Measurements from ENCODE around the gene STXBP6.

Gene STXBP6

DNA sequence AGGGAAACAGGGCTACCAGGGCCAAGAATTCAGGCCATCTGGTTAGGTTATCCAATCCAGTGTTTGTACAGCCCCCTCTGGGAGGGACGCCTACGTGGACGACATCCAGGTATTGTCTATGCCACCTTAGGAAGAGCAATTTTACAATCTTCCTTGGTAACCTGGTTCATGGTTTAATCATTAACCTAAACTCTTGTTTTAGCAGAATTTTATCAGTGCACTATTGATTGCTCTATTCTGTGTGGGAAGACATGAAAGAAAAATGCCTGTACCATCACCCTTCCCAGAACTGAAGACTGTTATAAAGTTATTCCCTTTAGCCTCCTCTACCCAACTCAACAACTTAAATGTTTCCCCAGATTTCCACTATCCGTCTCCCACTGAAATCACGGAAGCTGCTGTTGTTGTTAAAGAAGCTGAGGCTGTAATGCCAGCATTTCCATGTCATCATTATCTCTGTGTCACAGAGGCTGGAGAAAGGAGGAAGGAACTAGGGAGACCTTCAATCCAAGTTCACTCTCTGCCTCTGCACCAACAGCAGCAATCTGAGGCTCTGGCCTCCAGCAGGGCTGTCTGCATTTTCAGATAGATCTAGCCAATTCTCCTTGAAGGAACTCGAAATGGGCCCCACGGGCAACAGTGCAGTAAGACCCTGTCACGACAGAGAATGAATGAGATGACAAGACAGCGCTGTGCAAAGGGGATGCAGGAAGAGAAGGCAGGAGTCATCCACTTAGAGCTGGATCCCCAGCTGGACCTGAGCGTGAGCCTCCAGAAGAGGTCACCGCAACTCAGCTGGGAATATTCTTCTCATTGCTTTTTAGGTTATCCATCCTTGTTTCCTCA, 232.5 kb downstream of the STXBP6 start:
- no peak for TF ChIP-seq CTCF (IDR thresholded peaks at IDR 0.05; ENCODE audit: borderline replicate concordance, insufficient read depth, low read depth, low read length)
- no peak overlapping the region for H3K4me3 ChIP-seq (ENCODE audit: low read depth, low read length)

DNA sequence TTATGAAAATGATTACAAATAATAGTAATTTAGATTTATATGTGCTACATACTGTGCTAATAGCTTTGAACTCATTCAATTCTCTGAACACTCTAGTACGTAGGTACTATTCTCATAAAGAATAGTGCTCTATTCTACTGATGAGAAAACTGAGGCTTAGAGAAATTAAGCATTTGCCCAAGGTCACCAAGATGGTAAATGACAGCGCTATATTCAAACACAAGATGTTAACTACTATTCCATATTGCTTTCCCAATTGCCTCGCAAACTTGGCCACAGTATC, 233.1 kb downstream of the STXBP6 start:
- no peak for TF ChIP-seq CTCF (IDR thresholded peaks at IDR 0.05; ENCODE audit: borderline replicate concordance, insufficient read depth, low read depth, low read length)
- H3K4me3 ChIP-seq (ENCODE audit: low read depth, low read length) = no peak overlapping the region

- no peak overlapping the region for H3K4me3 ChIP-seq (ENCODE audit: low read depth, low read length)
- no peak for TF ChIP-seq CTCF (IDR thresholded peaks at IDR 0.05; ENCODE audit: borderline replicate concordance, insufficient read depth, low read depth, low read length)
These were observed 233.7 kb downstream of the STXBP6 start for GRCh38 chr14:24816011-24816928.

DNA sequence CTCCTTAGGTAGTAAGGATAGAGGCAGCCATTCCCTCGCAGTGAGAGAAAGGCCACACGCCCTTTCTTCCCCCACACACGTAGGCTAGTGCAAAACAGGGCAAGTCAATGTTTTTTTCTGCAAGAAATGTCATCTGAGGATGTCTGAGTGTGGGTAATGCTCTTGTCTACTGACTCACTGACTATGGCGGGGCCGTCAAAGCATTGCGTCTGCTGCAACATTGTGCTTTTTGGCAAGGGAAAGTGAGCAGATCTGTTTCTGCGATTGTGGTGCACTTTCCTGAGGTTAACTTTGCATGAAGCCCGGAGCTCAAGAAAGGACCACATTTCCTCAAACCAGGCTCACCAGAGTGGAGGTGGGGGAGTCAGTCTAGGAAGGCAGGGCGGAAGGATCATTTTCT, 234.4 kb downstream of the STXBP6 start:
- no peak for TF ChIP-seq CTCF (IDR thresholded peaks at IDR 0.05; ENCODE audit: borderline replicate concordance, insufficient read depth, low read depth, low read length)
- no peak overlapping the region for H3K4me3 ChIP-seq (ENCODE audit: low read depth, low read length)

GRCh38 chr14:24814944-24815343, 235.0 kb downstream of the STXBP6 start:
- no peak for TF ChIP-seq CTCF (IDR thresholded peaks at IDR 0.05; ENCODE audit: borderline replicate concordance, insufficient read depth, low read depth, low read length)

DNA sequence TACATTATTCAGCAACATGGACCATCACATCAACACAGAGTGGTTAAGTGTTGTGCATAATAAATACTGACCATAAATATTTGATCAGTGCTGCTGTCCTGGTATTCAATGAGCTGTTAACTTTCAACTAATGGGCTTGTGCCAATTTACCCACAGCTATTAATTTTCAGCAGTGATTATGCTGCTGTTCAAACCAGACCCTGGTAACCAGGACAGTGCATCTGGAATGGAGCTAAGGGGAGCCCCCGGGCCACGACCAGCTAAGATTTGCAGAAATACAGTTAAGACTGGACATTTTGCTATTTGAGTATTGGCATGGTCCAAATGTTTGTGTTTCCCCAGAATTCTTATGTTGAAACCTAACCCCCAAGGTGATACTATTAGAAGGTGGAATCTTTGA, 235.6 kb downstream of the STXBP6 start:
- no peak overlapping the region for H3K4me3 ChIP-seq (ENCODE audit: low read depth, low read length)
- no peak for TF ChIP-seq CTCF (IDR thresholded peaks at IDR 0.05; ENCODE audit: borderline replicate concordance, insufficient read depth, low read depth, low read length)

More at GRCh38 chr14:24814944-24815343, 235.0 kb downstream of the STXBP6 start:
- no peak overlapping the region for H3K4me3 ChIP-seq (ENCODE audit: low read depth, low read length)

Data from GM12875 (cell line).